ENCODE measurements around the gene BCL11B. TPM values are rescaled to one million over a fixed set of nuclear protein-coding genes. Genes with fewer than 3 reads are reported as not detected.

BCL11B gene
- total and polyA plus RNA-seq, 9 of the 15 experiments (the other 6 are each of a cell fraction or from before 2014, with no cell fraction given): 0.09 TPM; not detected in 8

- TF ChIP-seq ZNF395 (CRISPR knock-in tag; IDR thresholded peaks at IDR 0.05) (no peak), BDP1 (IDR thresholded peaks at IDR 0.05; ENCODE audit: insufficient read depth, insufficient read length) (no peak), MAZ (CRISPR knock-in tag; conservative IDR thresholded peaks at IDR 0.05 in 1 of 2, IDR thresholded peaks at IDR 0.05 in 1 of 2) (no peak), E2F8 (IDR thresholded peaks at IDR 0.05; ENCODE audit: low read depth, partially characterized antibody) (no peak), HOMEZ (CRISPR knock-in tag; IDR thresholded peaks at IDR 0.05) (no peak), TRIM24 (IDR thresholded peaks at IDR 0.05) (no peak), ZNF507 (tag; conservative IDR thresholded peaks at IDR 0.05) (no peak), SOX6 (IDR thresholded peaks at IDR 0.05) (no peak)
Measured at GRCh38 chr14:99282261-99283050, 10.5 kb upstream of the BCL11B start (continued).
